Stimulated activated naive B cell treated with anti-CD40 and anti-IgM and Interleukin-4, amounts not matched to agents 10 μg/mL and 1 μg/mL and 100 μg/mL, for 72 hours (primary cell): ENCODE results near the gene TAF9B.
"Not testable (repeated sequence)": the region's sequence is repeated elsewhere in the genome, so short reads cannot be mapped to it uniquely, and the experiment has no call there.

Source experiments
- ATAC-seq, 2 donors: fragments of 150-1000 bp; cut with Tn5 transposase; replicated peaks; 2 replicates each; pipeline ENCODE4 v1.10.0; 2021; ENCODE audit warnings: moderate library complexity in 1 of 2
- DNase-seq: peaks from one replicate; pipeline ENCODE4 v3.0.0; 2021
- H3K27ac Mint-ChIP-seq: one replicate; pipeline ENCODE4 v1.8.0; 2022; ENCODE audit warnings: mild to moderate bottlenecking, mixed read lengths
- H3K27me3 Mint-ChIP-seq, 2 donors: one replicate each; pipeline ENCODE4 v1.8.0; 2022; ENCODE audit warnings: mixed read lengths in 2 of 2
- H3K36me3 Mint-ChIP-seq, 2 donors: one replicate each; pipeline ENCODE4 v1.8.0; 2022; ENCODE audit warnings: mixed read lengths in 2 of 2, mild to moderate bottlenecking in 1 of 2
- H3K4me1 Mint-ChIP-seq, 2 donors: one replicate each; pipeline ENCODE4 v1.8.0; 2022; ENCODE audit warnings: mixed read lengths in 2 of 2, mild to moderate bottlenecking in 1 of 2
- H3K4me3 Mint-ChIP-seq, 2 donors: one replicate each; pipeline ENCODE4 v1.8.0; 2022; ENCODE audit warnings: mild to moderate bottlenecking in 2 of 2, mixed read lengths in 2 of 2, moderate library complexity in 1 of 2
- H3K9me3 Mint-ChIP-seq, 2 donors: one replicate each; pipeline ENCODE4 v1.8.0; 2022; ENCODE audit warnings: mixed read lengths in 2 of 2, mild to moderate bottlenecking in 1 of 2

The TAF9B gene

DNA sequence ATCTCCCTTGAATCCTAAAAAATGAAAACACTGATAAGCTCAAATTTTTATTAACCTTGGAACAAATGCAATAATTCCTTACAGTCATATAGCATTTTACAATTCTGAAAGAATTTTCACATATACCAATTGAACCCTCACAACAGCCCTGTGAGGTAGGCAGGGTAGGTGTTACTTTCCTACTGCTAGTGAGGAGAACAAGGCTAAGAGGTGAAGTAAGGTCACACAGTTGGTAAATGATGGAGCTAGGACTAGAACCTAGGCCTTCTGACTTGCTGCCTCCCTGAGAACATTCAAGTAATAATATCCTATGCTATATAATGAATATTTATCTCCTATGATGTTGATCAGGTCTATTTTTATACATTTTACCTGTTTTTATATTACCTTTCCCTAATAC lies 9.7 kb downstream of the TAF9B start:
- Mint-ChIP-seq H3K4me1 (peaks cover 2 to 6% of the 10 kb centered on the region in 2 donors), H3K27me3 (no peaks in the 10 kb centered on the region), H3K9me3 (no peaks in the 10 kb centered on the region), H3K4me3 (no peak overlapping the region), H3K27ac (peak overlapping the region; percentile 43), H3K36me3 (peaks cover 2 to 11% of the 10 kb centered on the region in 2 donors)
- DNase-seq (no peak), ATAC-seq (no peak)

DNA sequence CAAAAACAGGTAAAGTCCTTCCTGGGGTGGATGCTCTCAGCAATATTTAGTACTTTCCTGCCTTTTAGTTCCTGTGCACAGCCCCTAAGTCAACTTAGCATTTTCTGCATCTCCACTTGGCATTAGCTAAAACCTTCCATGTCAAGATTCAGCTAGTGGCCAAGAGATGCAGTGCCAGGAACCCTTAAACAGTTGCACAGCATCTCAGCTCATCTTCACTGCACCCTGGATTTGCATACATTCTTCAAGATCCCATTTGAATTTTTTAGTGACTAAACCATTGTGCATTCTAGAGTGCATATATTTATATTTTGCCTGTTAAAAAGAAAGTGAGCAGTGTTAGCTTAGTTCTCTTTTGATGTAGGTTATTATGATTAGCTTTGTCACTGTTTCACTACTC lies 13.7 kb downstream of the TAF9B start:
- not testable (repeated sequence) for H3K9me3 Mint-ChIP-seq, H3K4me3 Mint-ChIP-seq, DNase-seq, H3K27me3 Mint-ChIP-seq, ATAC-seq, H3K27ac Mint-ChIP-seq
- peaks cover 4 to 14% of the 10 kb centered on the region in 2 donors for H3K36me3 Mint-ChIP-seq
- peaks cover 4 to 12% of the 10 kb centered on the region in 2 donors for H3K4me1 Mint-ChIP-seq

DNA sequence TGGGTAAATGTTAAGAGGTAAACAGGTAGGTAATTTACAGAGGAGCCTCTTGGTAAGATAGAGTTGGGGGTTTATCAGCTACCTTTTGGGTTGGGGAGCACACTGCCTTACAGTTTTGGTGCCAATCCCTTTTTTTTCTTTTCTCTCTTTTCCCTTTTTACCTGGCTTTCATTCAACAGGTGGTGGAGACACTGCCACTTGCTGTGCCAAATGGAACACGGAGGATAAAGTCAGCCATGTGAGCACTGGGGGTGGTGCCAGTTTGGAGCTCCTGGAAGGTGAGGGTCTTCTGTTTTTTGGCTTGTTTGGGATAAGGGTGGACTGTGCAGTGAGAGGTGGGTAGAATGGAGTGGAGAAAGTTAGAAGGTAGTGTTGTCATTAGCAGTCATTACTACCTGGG lies 14.3 kb downstream of the TAF9B start:
- Mint-ChIP-seq H3K36me3 (peaks cover 4 to 13% of the 10 kb centered on the region in 2 donors), H3K4me3 (no peak overlapping the region), H3K4me1 (peaks cover 4 to 12% of the 10 kb centered on the region in 2 donors), H3K27me3 (no peaks in the 10 kb centered on the region), H3K27ac (no peak overlapping the region), H3K9me3 (no peaks in the 10 kb centered on the region)
- ATAC-seq (no peak), DNase-seq (no peak)

DNA sequence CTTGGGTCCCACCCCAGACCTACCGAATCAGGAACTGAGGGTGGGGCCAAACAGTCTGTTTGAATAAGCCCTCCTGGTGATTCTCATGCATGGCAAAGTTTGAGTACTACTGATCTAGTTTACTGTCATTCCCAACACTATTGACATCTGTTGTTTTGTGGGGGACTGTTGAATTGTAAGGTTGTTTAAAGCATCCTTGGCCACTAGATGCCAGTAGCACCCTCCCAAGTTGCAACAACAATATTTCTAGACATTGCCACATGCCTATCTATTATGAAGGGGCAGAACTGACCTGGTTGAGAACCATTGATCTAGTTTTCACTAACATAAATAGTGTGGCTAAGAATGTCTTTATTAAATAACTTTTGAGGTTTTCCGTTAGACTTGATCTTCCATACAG lies 15.1 kb downstream of the TAF9B start:
- Mint-ChIP-seq H3K36me3 (peaks cover 9 to 19% of the 10 kb centered on the region in 2 donors), H3K27ac (no peak overlapping the region)
- ATAC-seq: peak in 1 of 2 donors; percentile 23

DNA sequence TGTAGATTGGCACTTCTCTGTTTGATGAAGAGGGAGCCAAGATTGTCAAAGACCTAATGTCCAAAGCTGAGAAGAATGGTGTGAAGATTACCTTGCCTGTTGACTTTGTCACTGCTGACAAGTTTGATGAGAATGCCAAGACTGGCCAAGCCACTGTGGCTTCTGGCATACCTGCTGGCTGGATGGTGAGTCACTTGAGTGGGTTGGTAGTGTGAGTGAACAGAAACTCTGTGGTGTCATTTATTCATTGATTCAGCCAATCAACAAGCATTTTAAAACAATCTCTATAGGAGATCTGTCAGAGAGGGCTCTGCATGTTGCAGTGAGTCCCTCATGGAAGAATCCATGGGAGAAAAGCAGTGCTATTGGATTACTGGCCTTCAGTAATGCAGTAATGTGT lies 16.3 kb downstream of the TAF9B start:
- H3K4me1 Mint-ChIP-seq: peaks cover 6 to 24% of the 10 kb centered on the region in 2 donors
- DNase-seq: no peak
- peaks cover 7 to 9% of the 10 kb centered on the region in 2 donors for H3K9me3 Mint-ChIP-seq
- ATAC-seq: peak; percentile 33 to 45
- no peak overlapping the region for H3K27ac Mint-ChIP-seq
- H3K36me3 Mint-ChIP-seq: peaks cover 16 to 30% of the 10 kb centered on the region in 2 donors
- H3K27me3 Mint-ChIP-seq: no peaks in the 10 kb centered on the region
- no peak overlapping the region for H3K4me3 Mint-ChIP-seq

More for the DNA sequence above, 15.1 kb downstream of the TAF9B start:
- H3K4me1 Mint-ChIP-seq: peaks cover 8 to 18% of the 10 kb centered on the region in 2 donors
- DNase-seq: no peak
- no peak overlapping the region for H3K4me3 Mint-ChIP-seq
- peaks cover 3% of the 10 kb centered on the region in 2 donors for H3K9me3 Mint-ChIP-seq
- no peaks in the 10 kb centered on the region for H3K27me3 Mint-ChIP-seq

DNA sequence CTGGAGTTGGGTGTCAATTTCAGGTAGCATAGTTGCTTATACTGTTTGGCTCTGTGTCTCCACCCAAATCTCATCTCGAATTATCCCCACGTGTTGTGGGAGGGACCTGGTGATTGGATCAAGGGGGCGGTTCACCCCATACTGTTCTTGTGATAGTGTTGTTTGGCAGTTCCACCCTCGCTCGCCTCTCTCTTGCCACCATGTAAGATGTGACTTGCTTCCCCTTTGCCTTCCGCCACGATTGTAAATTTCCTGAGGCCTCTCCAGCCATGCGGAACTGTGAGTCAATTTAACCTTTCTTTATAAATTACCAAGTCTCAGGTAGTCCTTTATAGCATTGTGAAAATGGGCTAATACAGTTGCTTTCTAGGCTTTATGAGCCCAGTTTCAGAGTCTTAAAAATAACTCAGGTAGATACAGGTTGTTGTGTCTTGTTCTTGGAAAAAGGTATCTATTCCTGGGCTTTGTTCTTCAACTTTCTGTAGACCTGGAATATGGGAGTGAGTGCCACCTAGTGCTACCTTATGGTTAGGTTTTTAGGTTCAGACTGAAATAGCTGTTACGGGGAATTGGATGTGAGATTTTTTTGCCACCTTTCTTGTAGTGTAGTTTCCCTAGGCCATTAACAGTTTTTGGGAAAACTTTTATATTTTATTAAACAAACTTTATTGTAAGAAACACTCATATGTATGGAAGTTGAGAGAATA lies 19.8 kb downstream of the TAF9B start:
- peaks cover 36 to 56% of the 10 kb centered on the region in 2 donors for H3K36me3 Mint-ChIP-seq
- H3K27ac Mint-ChIP-seq: peak overlapping the region; percentile 70
- peaks cover 15 to 25% of the 10 kb centered on the region in 2 donors for H3K4me1 Mint-ChIP-seq

DNA sequence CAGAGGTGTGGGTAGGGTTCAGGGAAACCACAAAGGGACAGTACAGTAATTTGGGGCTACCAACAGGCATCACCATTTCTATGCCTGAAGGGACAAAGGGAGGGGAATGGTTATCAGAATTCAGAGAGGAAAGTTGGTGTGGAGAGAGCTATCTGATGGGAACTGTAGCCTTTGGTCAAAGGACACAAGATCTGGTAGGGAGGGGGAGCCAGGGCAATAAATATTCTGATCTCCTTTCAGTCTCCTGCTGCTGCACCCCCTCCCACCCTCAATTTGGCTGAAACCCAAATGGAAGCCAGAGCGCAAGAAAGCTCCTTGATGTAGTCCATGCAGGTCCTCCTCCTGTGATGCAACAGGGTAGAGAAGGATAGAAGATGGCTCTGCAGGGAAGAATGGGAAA lies 20.8 kb downstream of the TAF9B start:
- no peak for ATAC-seq
- Mint-ChIP-seq H3K9me3 (peaks cover 9 to 11% of the 10 kb centered on the region in 2 donors), H3K27ac (no peak overlapping the region), H3K4me1 (peaks cover 17 to 25% of the 10 kb centered on the region in 2 donors), H3K27me3 (no peaks in the 10 kb centered on the region), H3K4me3 (no peak overlapping the region), H3K36me3 (peaks cover 40 to 61% of the 10 kb centered on the region in 2 donors)
- DNase-seq: no peak

More for the DNA sequence above, 19.8 kb downstream of the TAF9B start:
- ATAC-seq (peak; percentile 39 to 73), DNase-seq (no peak)
- Mint-ChIP-seq H3K4me3 (peak overlapping the region in 1 of 2 donors; percentile 15), H3K9me3 (peaks cover 9 to 11% of the 10 kb centered on the region in 2 donors), H3K27me3 (no peaks in the 10 kb centered on the region)

DNA sequence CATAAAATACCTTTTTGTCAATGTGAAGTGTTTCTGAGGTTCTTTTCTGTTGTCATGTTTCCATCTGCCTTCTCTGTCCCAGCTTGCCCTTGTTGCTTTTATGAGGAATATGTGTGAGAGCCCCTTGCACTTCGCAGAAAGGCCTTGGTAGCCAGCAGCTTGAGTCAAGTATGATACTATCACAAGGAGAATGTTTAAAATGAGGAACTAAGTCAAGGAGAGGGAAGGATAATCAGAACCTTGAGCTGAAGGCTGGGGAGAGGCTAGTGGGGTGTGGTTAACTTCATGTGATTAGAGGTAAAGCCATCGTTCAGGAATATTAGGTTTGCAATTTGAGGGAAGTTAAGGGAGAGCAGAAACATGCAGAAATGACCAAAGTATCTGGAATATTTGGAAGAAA lies 22.7 kb downstream of the TAF9B start:
- no peak for ATAC-seq
- H3K27me3 Mint-ChIP-seq: no peaks in the 10 kb centered on the region

DNA sequence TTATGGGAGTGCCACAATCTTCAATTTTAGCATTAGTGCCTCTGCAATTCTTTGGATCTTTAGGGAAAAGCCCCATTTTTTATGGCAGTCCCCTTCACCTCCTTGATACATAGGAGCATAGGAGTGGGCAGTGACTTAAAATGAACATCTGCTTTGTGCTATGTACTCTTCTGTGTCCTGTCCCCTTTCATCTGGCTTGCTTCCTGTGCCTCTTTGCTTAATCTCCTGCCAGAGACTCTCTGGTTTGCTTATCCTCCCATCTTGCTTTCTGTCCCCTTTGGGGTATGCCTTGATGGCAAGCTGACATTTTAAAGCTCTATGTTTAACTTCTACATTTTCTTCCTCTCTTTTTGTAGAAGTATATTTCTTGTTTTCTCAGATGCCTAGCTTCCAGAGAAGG lies 23.1 kb downstream of the TAF9B start:
- DNase-seq (no peak), ATAC-seq (no peak)
- Mint-ChIP-seq H3K27me3 (no peaks in the 10 kb centered on the region), H3K9me3 (peaks cover 9 to 11% of the 10 kb centered on the region in 2 donors), H3K4me1 (peaks cover 16 to 19% of the 10 kb centered on the region in 2 donors), H3K27ac (peak overlapping the region; percentile 38), H3K4me3 (no peak overlapping the region), H3K36me3 (peaks cover 41 to 63% of the 10 kb centered on the region in 2 donors)

More for the DNA sequence above, 22.7 kb downstream of the TAF9B start:
- Mint-ChIP-seq H3K4me1 (peaks cover 16 to 19% of the 10 kb centered on the region in 2 donors), H3K9me3 (peaks cover 9 to 11% of the 10 kb centered on the region in 2 donors), H3K4me3 (no peak overlapping the region), H3K27ac (peak overlapping the region; percentile 38), H3K36me3 (peaks cover 41 to 61% of the 10 kb centered on the region in 2 donors)
- no peak for DNase-seq

DNA sequence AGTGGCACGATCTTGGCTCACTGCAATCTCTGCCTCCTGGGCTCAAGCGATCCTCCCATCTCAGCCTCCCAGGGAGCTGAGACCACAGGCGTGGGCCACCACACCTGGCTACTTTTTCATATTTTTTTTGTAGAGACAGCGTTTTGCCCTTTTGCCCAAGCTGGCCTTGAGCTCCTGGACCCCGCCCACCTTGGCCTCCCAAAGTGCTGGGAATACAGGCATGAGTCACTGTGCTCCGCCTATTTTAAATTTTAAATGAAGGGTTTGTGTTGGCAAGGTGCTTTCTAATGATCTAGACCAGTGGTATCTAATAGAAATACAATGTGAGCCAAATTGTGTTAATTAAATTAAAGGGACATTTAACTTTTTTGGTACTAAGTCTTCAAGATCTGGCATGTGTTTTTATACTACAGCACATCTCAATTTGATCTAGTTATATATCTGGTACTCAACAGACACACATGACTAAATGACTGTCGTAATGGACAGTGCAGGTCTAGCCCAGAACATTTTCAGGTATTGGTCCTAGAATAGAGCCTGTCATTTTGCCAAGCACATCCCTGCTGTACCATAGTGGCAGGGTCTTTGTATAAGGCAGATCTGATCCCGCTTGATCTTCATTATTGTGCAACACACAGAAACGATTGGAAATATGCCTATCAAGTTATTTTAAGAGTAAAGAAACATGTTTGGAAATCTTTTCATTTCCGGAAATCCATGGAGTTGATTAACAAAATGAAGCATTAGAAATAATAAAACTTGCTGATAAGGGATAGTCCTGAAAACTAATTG lies 28.1 kb downstream of the TAF9B start:
- Mint-ChIP-seq H3K36me3 (peaks cover 14 to 42% of the 10 kb centered on the region in 2 donors), H3K27me3 (no peaks in the 10 kb centered on the region), H3K27ac (no peak overlapping the region), H3K9me3 (no peaks in the 10 kb centered on the region), H3K4me3 (no peak overlapping the region), H3K4me1 (peaks cover 14 to 23% of the 10 kb centered on the region in 2 donors)
- DNase-seq: no peak
- no peak for ATAC-seq

DNA sequence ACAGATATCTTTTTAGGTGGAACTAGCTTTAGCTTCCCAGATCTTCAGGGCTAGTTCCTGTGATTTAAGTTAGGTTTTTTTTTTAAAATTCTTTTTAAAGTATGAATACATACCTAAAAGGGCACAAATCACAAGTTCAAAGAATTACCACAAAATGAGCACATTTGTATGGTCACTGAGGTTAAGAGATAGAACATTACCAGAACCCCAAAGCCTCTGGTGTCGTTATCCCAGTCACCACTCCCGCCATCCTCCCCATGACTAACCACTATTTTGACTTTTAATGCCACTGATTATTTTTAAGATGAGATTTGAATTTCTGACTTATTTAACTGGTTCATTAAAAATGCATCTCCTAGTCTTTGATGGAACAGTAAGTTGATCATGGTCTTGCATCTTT lies 30.0 kb downstream of the TAF9B start:
- H3K36me3 Mint-ChIP-seq: peaks cover 25 to 40% of the 10 kb centered on the region in 2 donors
- H3K27ac Mint-ChIP-seq: peak overlapping the region; percentile 63

DNA sequence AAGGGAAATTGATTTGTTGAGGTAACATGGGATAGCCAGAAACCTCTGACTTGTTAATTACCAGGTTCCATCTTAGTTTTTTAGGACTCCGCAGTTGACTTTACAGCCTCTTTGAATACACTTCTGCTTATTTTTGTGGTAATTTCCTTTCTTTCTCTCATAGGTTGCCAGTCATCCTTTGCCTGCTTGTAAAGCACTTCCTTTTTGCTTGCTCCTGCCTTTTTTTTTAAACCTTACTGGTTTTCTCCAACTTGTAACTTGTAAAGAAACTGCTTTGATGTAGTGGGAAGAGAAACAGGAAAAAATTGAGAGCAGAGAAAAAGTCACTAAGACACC lies 32.8 kb downstream of the TAF9B start:
- Mint-ChIP-seq H3K4me1 (peaks cover 8 to 29% of the 10 kb centered on the region in 2 donors), H3K9me3 (peaks cover 0 to 8% of the 10 kb centered on the region in 2 donors), H3K27me3 (no peaks in the 10 kb centered on the region), H3K36me3 (peaks cover 20 to 31% of the 10 kb centered on the region in 2 donors), H3K4me3 (peak overlapping the region; percentile 89 to 91), H3K27ac (no peak overlapping the region)
- ATAC-seq: no peak
- no peak for DNase-seq

More for the DNA sequence above, 30.0 kb downstream of the TAF9B start:
- Mint-ChIP-seq H3K4me3 (no peak overlapping the region), H3K9me3 (peaks cover 0 to 3% of the 10 kb centered on the region in 2 donors), H3K27me3 (no peaks in the 10 kb centered on the region), H3K4me1 (peaks cover 11 to 29% of the 10 kb centered on the region in 2 donors)
- ATAC-seq: no peak
- no peak for DNase-seq

DNA sequence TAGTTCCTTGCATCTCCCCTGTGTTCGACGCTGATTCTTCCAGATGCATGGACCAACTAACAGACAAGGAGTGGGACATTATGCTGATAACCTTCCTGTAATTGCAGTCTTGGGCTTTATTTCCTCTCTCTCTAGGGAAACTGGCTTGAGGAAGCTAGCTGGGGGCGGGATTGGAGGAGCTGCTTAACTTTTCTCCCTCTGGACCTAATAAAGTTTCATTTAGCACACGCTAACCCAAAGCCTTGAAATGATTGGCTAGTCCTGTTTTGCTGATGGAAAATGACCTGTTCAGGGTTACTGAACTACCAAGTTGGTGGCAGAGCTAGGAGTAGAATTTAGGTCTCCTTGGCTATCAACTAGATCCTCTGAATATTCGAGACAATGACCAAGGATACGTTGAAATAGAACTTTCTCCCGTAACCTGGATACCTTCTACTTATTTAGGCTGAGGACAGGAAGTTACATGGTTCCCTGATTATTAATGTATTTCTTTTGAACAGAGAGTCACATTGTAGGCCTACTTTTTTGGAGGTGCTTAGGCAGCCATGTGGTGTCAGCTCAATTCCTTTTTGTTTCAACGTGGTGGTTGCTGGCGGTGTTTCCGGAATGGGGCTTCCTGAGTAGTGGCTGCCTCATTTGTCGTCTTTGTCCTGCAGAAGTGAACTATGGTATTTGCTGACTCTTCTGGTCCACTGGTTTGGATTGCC lies 33.4 kb downstream of the TAF9B start:
- H3K27ac Mint-ChIP-seq: peak overlapping the region; percentile 27
- no peak for ATAC-seq
- H3K4me3 Mint-ChIP-seq: peak overlapping the region; percentile 89 to 91
- H3K27me3 Mint-ChIP-seq: no peaks in the 10 kb centered on the region
- DNase-seq: no peak
- peaks cover 20 to 28% of the 10 kb centered on the region in 2 donors for H3K36me3 Mint-ChIP-seq
- H3K4me1 Mint-ChIP-seq: peaks cover 8 to 29% of the 10 kb centered on the region in 2 donors
- H3K9me3 Mint-ChIP-seq: peaks cover 0 to 8% of the 10 kb centered on the region in 2 donors
